Subcutaneous abdominal adipose tissue (tissue), 5 donors: ENCODE results near the gene CDK11B.

Experiments
- H3K27ac ChIP-seq: one replicate; pipeline ENCODE4 v1.7.0; 2013; ENCODE audit warnings: low read depth, mild to moderate bottlenecking, inconsistent platforms, low read length, moderate library complexity
- H3K27me3 ChIP-seq, 5 donors: one replicate each; pipeline ENCODE4 v1.7.0; 2013; ENCODE audit warnings: low read length in 5 of 5, inconsistent platforms in 1 of 5; ENCODE audit not compliant: control insufficient read depth in 5 of 5, insufficient read depth in 4 of 5
- H3K36me3 ChIP-seq, 5 donors: one replicate each; pipeline ENCODE4 v1.7.0; 2013; ENCODE audit warnings: low read length in 5 of 5; ENCODE audit not compliant: control insufficient read depth in 5 of 5, insufficient read depth in 5 of 5
- H3K4me1 ChIP-seq, 5 donors: one replicate each; pipeline ENCODE4 v1.7.0; 2013; ENCODE audit warnings: low read length in 5 of 5, mild to moderate bottlenecking in 3 of 5, moderate library complexity in 1 of 5; ENCODE audit not compliant: control insufficient read depth in 5 of 5, insufficient read depth in 5 of 5
- H3K4me3 ChIP-seq, 5 donors: one replicate each; pipeline ENCODE4 v1.7.0; 2013; ENCODE audit warnings: low read length in 5 of 5, low read depth in 1 of 5
- H3K9ac ChIP-seq, 5 donors: one replicate each; pipeline ENCODE4 v1.7.0; 2013; ENCODE audit warnings: low read length in 5 of 5, mild to moderate bottlenecking in 4 of 5, moderate library complexity in 3 of 5
- H3K9me3 ChIP-seq, 5 donors: one replicate each; pipeline ENCODE4 v1.7.0; 2013; ENCODE audit warnings: low read length in 5 of 5; ENCODE audit not compliant: control insufficient read depth in 5 of 5
- donor health status: healthy.
- donor health status: healthy.
- donor health status: healthy.
- donor health status: healthy.
- donor health status: healthy.

The CDK11B gene

DNA sequence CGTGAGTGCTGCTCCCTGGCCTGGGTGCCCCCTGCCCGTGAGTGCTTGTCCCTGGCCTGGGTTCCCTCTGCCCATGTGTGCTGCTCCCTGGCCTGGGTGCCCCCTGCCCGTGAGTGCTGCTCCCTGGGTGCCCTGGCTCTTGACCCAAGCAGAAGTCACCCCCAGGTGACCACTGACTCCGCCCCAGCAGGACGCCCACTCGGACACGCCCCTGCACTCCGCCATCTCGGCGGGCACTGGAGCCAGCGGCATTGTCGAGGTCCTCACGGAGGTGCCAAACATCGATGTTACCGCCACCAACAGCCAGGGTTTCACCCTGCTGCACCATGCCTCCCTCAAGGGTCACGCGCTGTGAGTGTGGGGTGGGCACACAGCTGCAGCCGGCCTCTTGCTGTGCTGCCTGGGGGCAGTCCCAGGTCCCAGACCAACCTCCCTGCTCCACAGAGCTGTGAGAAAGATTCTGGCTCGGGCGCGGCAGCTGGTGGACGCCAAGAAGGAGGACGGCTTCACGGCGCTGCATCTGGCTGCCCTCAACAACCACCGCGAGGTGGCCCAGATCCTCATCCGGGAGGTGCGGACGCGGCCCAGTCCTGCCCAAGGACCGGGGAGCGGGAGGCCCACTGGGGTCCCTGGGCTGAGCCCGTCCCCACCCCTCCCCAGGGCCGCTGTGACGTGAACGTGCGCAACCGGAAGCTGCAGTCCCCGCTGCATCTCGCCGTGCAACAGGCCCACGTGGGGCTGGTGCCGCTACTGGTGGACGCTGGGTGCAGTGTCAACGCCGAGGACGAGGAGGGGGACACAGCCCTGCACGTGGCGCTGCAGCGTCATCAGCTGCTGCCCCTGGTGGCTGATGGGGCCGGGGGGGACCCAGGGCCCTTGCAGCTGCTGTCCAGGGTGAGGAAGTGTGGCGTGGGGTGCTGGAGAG is 30.7 kb downstream of the CDK11B start:
- H3K27me3 ChIP-seq, result peaks cover 0 to 15% (median 3%) of the 10 kb centered on the region in 5 donors
- no peak overlapping the region for H3K4me3 ChIP-seq
- H3K27ac ChIP-seq, result no peak overlapping the region
- H3K36me3 ChIP-seq, result peaks cover 0 to 29% (median 25%) of the 10 kb centered on the region in 5 donors
- H3K4me1 ChIP-seq, result peaks cover 0 to 11% (median 5%) of the 10 kb centered on the region in 5 donors
- no peaks in the 10 kb centered on the region for H3K9me3 ChIP-seq
- no peak overlapping the region for H3K9ac ChIP-seq

DNA sequence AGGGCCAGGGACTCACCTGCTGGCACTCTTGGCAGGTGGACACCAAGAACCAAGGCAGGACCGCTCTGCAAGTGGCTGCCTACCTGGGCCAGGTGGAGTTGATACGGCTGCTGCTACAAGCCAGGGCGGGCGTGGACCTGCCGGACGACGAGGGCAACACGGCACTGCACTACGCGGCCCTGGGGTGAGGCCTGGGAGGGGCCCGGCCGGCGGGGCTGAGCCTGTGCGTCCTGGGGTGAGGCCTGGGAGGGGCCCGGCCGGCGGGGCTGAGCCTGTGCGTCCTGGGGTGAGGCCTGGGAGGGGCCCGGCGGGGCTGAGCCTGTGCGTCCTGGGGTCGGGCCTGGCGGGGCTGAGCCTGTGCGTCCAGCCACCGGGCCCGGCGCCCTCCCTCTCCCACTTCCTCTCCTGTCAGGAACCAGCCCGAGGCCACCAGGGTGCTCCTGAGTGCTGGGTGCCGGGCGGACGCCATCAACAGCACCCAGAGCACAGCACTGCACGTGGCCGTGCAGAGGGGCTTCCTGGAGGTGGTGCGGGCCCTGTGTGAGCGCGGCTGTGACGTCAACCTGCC is 31.5 kb downstream of the CDK11B start:
- Histone ChIP-seq H3K27ac (no peak overlapping the region), H3K9ac (no peak overlapping the region), H3K4me3 (no peak overlapping the region)

DNA sequence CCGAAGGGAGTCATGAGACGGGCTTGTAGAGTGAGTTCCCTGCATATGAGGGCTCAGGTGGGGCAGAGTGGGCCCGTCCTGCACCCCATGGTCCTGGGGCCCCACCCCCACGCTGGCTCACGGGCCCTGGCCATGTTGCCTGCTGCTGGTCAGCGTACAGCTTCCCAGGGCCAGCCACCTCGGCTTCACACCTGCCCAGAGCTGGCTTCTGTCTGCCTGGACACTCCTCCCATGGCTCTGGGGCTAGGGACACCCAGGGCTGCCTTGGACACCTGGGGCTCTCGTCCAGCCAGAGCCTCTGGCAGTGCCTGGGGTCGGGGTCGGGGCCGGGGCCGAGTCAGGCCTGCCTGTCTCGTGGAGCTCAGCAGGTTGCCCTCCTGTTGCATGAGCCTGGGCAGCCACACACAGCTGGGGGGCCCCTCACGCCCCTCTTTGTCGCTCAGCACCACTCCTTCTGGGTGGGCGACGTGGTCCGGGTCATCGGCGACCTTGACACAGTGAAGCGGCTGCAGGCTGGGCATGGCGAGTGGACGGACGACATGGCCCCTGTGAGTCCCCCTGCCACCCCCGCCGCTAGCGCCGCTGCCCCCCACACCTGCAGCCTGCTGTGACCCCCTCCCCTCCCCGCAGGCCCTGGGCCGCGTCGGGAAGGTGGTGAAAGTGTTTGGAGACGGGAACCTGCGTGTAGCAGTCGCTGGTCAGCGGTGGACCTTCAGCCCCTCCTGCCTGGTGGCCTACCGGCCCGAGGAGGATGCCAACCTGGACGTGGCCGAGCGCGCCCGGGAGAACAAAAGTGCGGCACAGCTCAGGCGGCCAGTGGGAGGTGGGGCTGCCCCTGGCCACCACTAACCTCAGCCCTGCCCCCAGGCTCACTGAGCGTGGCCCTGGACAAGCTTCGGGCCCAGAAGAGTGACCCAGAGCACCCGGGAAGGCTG is 32.3 kb downstream of the CDK11B start:
- peaks cover 0 to 9% (median 0%) of the 10 kb centered on the region in 5 donors for H3K27me3 ChIP-seq
- H3K9me3 ChIP-seq, result no peaks in the 10 kb centered on the region
- no peak overlapping the region for H3K9ac ChIP-seq
- peaks cover 0 to 5% (median 0%) of the 10 kb centered on the region in 5 donors for H3K4me1 ChIP-seq
- peaks cover 0 to 29% (median 25%) of the 10 kb centered on the region in 5 donors for H3K36me3 ChIP-seq
- no peak overlapping the region for H3K27ac ChIP-seq
- no peak overlapping the region for H3K4me3 ChIP-seq

More for the DNA sequence above, 31.5 kb downstream of the CDK11B start:
- H3K4me1 ChIP-seq, result peaks cover 0 to 11% (median 5%) of the 10 kb centered on the region in 5 donors
- H3K36me3 ChIP-seq, result peaks cover 0 to 29% (median 25%) of the 10 kb centered on the region in 5 donors
- H3K27me3 ChIP-seq, result peaks cover 0 to 15% (median 3%) of the 10 kb centered on the region in 5 donors
- H3K9me3 ChIP-seq, result no peaks in the 10 kb centered on the region

DNA sequence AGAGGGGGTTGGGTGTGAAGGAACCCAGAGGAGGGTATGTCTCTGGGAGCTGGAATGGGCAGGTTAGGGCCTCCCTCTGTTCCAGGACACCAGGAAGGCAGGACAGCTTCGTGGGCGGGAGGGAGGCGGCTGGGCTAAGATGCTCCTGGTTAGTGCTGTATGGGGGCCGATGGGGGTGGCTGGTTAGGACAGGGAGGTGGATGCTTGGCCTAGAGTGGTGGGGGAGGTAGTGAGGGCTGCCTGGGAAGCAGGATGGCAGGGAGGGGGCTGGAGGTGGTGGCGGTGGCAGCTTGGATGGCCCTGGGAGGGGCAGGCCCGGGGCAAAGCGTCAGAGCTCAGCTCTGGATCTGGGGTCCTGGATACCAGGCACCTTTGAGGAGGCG is 33.0 kb downstream of the CDK11B start:
- no peak overlapping the region for H3K9ac ChIP-seq
- H3K9me3 ChIP-seq, result no peaks in the 10 kb centered on the region
- peaks cover 0 to 5% (median 0%) of the 10 kb centered on the region in 5 donors for H3K4me1 ChIP-seq
- H3K36me3 ChIP-seq, result peaks cover 0 to 29% (median 25%) of the 10 kb centered on the region in 5 donors
- H3K27ac ChIP-seq, result no peak overlapping the region
- H3K4me3 ChIP-seq, result no peak overlapping the region
- H3K27me3 ChIP-seq, result peaks cover 0 to 9% (median 0%) of the 10 kb centered on the region in 5 donors

DNA sequence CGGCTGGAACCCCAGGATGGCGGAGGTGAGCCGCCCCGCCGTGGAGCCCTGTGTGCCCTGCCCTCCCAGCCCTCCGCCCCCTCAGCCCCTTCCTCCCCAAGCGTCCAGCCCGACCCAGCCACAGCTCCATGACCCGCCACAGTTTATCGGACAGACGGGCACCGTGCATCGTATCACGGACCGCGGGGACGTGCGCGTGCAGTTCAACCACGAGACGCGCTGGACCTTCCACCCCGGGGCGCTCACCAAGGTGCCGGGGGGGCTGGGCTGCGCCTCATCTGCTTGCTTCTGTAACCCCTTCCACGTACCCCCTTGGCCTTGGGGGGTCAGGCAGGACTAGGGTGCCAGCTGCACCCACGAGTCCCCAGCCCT is 33.4 kb downstream of the CDK11B start:
- H3K9me3 ChIP-seq, result no peaks in the 10 kb centered on the region
- H3K9ac ChIP-seq, result no peak overlapping the region
- peaks cover 0 to 29% (median 25%) of the 10 kb centered on the region in 5 donors for H3K36me3 ChIP-seq
- no peak overlapping the region for H3K4me3 ChIP-seq
- peaks cover 0 to 2% (median 0%) of the 10 kb centered on the region in 5 donors for H3K4me1 ChIP-seq
- H3K27me3 ChIP-seq, result peaks cover 0 to 9% (median 0%) of the 10 kb centered on the region in 5 donors
- H3K27ac ChIP-seq, result no peak overlapping the region

DNA sequence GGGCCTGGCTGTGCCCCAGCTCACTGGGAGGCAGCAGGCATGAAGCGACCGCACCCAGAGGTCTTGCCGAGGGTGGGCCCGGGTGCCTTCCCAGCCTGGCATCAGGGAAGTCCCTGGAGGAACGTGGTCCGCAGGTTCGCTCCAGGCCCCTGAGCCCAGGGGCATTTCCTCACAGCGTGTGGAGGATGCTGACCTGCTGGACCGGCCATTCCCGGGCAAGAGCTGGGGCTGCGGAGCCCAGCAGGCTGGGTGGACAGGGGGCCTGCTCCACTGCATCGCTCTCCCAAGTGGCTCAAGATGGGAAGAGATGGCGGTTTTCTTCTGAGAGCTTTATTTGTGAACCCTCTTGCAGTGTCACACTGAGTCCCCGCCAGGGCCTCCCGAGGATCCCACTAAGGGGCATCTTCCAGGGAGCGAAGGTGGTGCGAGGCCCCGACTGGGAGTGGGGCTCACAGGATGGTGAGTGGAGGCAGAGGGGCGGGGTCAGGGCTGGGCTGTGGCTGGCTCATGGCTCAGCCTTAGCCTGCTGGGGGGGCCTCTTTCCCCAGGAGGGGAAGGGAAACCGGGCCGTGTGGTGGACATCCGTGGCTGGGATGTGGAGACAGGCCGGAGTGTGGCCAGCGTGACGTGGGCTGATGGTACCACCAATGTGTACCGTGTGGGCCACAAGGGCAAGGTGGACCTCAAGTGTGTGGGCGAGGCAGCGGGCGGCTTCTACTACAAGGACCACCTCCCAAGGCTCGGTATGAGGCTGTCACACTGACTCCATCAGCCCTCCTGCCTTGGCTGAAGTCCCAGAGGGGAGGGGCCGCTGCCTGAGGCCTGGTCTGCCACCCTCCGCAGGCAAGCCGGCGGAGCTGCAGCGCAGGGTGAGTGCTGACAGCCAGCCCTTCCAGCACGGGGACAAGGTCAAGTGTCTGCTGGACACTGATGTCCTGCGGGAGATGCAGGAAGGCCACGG is 34.1 kb downstream of the CDK11B start:
- no peak overlapping the region for H3K9ac ChIP-seq
- no peaks in the 10 kb centered on the region for H3K9me3 ChIP-seq
- no peak overlapping the region for H3K27ac ChIP-seq
- H3K4me3 ChIP-seq, result no peak overlapping the region
- H3K36me3 ChIP-seq, result peaks cover 0 to 29% (median 25%) of the 10 kb centered on the region in 5 donors
- peaks cover 0 to 7% (median 0%) of the 10 kb centered on the region in 5 donors for H3K27me3 ChIP-seq
- H3K4me1 ChIP-seq, result no peaks in the 10 kb centered on the region

DNA sequence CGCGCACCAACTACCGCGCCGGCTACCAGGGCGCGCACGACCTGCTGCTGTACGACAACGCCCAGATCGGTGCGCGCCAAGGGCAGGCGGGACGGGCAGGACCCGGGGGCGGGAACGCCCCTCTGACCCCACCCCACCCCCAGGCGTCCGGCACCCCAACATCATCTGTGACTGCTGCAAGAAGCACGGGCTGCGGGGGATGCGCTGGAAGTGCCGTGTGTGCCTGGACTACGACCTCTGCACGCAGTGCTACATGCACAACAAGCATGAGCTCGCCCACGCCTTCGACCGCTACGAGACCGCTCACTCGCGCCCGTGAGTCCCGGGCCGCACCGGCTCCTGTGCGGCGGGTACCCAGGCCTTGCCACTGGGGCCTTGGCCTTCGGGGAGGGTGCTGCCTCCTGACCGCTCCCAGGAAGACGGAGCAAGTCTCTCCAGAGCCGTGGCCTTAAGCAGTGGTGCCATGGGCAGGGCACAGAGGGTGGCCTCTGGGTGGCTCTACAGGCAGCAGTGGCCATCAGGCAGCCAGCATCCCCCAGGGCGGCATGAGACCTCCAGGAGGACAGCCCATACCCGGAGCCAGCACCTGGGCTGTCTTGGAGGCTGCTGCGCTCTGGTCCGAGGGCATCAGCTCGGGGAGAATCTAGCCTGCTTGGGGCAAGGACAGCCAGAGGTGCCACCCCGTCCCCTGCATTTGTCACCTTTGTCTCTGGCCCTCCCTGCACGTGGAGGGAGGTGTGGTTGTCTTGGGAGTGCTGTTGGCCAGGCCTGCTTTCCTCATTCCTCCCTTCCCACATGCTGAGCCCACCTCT is 35.0 kb downstream of the CDK11B start:
- peaks cover 0 to 29% (median 25%) of the 10 kb centered on the region in 5 donors for H3K36me3 ChIP-seq
- no peaks in the 10 kb centered on the region for H3K4me1 ChIP-seq
- peaks cover 0 to 7% (median 0%) of the 10 kb centered on the region in 5 donors for H3K27me3 ChIP-seq
- no peaks in the 10 kb centered on the region for H3K9me3 ChIP-seq
- H3K27ac ChIP-seq, result no peak overlapping the region
- H3K9ac ChIP-seq, result no peak overlapping the region
- H3K4me3 ChIP-seq, result no peak overlapping the region

DNA sequence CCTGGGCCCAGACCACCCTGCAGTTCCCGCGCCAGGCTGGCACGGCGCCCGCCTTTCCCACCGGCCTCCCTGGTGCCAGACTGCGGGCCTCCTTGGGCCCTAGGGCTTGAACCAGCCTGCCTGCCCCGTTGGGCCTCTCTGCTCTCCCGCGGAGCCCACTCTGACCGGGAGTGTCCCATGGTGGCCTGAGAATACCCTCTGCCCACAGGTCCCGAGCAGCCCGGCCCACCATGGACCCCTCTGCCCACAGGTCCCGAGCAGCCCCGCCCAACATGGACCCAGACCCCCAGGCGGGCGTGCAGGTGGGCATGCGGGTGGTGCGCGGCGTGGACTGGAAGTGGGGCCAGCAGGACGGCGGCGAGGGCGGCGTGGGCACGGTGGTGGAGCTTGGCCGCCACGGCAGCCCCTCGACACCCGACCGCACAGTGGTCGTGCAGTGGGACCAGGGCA is 35.6 kb downstream of the CDK11B start:
- no peak overlapping the region for H3K9ac ChIP-seq

More for the DNA sequence above, 35.6 kb downstream of the CDK11B start:
- peaks cover 0 to 3% (median 0%) of the 10 kb centered on the region in 5 donors for H3K27me3 ChIP-seq
- no peak overlapping the region for H3K4me3 ChIP-seq
- no peaks in the 10 kb centered on the region for H3K4me1 ChIP-seq
- no peaks in the 10 kb centered on the region for H3K9me3 ChIP-seq
- peaks cover 0 to 27% (median 24%) of the 10 kb centered on the region in 5 donors for H3K36me3 ChIP-seq
- no peak overlapping the region for H3K27ac ChIP-seq
